ENCODE results near the gene LSM4. TPM values are rescaled to one million over a fixed set of nuclear protein-coding genes. Genes with fewer than 3 reads are reported as not detected.
A peak's percentile ranks its signal among the peaks of the same experiment; 100 is the strongest.
"Not testable (repeated sequence)": the region's sequence is repeated elsewhere in the genome, so short reads cannot be mapped to it uniquely, and the experiment has no call there.

The LSM4 gene
- total and polyA plus RNA-seq, 2 donors (not counting 1 experiment from before 2014, with no cell fraction given), result 50.9 to 124 TPM

DNA sequence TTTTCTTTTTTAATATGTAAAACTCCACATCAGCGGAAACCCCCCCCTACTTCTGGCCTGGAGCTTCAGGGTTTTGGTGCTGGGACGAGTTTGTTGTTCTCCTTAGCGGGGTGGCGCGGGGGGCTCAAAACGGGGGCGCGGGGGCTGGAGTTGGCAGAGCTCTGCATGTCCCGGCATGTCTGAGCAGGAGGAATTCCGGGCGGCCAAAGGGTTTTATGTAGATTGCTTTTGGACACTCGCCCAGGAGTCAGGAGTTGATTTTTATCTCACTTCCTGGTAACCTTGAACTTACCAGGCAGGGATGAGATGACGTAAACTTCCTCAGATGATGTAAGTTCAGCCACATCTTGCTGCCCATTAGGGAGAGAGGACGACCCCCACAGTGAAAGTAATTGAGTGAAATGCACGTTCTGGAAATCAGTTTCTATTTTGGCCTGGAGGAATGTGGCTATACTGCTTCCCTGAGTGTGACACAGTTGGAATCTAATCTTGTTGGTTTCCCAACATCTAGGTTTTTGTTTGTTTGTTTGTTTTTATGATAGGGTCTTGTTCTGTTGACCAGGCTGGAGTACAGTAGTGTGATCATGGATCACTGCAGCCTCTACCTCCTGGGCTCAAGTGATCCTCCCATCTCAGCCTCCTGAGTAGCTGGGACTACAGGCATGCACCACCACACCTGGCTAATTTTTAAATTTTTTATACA lies 42.1 kb upstream of the LSM4 start:
- no peak overlapping the region for H2AFZ ChIP-seq (ENCODE audit: low read length)

DNA sequence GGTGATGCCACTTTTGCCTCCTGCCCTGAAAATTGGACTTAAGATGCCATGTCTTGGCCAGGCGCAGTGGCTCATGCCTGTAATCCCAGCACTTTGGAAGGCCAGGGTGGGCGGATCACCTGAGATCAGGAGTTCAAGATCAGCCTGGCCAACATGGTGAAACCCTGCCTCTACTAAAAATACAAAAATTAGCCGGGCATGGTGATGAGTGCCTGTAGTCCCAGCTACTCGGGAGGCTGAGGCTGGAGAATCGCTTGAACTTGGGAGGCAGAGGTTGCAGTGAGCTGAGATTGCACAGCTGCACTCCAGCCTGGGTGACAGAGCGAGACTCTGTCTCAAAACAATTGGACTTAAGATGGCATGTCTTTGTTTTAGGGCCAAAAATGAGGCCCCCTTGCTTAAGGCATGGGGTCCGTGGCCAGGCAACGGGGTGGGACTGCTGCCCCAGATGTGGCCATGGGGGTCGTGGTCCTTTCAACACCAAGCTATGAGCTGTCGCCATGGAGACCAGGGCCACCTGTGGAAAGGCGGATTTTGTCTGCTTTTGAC lies 41.5 kb upstream of the LSM4 start:
- H4K20me1 ChIP-seq (ENCODE audit: control insufficient read depth, extremely low read depth, insufficient read depth, low read length); H3K27me3 ChIP-seq (ENCODE audit: control insufficient read depth, insufficient read depth, low read length); H3K9me3 ChIP-seq (ENCODE audit: control insufficient read depth, insufficient read depth, low read depth, low read length); H3K4me2 ChIP-seq (ENCODE audit: extremely low read depth, insufficient read depth, low read length); DNase-seq (ENCODE audit: low read depth in 2 of 2); H3K79me2 ChIP-seq (ENCODE audit: control insufficient read depth, insufficient read depth, low read length); H2AFZ ChIP-seq (ENCODE audit: low read length); H3K36me3 ChIP-seq (ENCODE audit: control insufficient read depth, insufficient read depth, low read length); H3K4me3 ChIP-seq (replicated peaks in 1 of 4; ENCODE audit: control extremely low read depth in 1 of 4, insufficient read depth in 1 of 4, low read depth in 3 of 4, low read length in 4 of 4): not testable (repeated sequence)
- Histone ChIP-seq H3K4me1 (ENCODE audit: control insufficient read depth, extremely low read depth, insufficient read depth, low read length) (peaks cover 12% of the 10 kb centered on the region), H3K9ac (ENCODE audit: insufficient read depth, low read length) (peak overlapping the region; percentile 72), H3K27ac (ENCODE audit: insufficient read depth, low read length) (peak overlapping the region; percentile 99)

More for the DNA sequence above, 42.1 kb upstream of the LSM4 start:
- H3K79me2 ChIP-seq (ENCODE audit: control insufficient read depth, insufficient read depth, low read length), result no peaks in the 10 kb centered on the region
- no peaks in the 10 kb centered on the region for H3K36me3 ChIP-seq (ENCODE audit: control insufficient read depth, insufficient read depth, low read length)
- TF ChIP-seq CTCF (conservative IDR thresholded peaks at IDR 0.05 in 1 of 2, IDR thresholded peaks at IDR 0.05 in 1 of 2; ENCODE audit: low read depth in 1 of 2, low read length in 2 of 2) (no peak), EZH2 (IDR thresholded peaks at IDR 0.05; ENCODE audit: low read length, missing control alignments) (no peak)
- no peaks in the 10 kb centered on the region for H3K9me3 ChIP-seq (ENCODE audit: control insufficient read depth, insufficient read depth, low read depth, low read length)
- peak; percentile 100 for DNase-seq (ENCODE audit: low read depth in 2 of 2)
- peak overlapping the region; percentile 72 for H3K9ac ChIP-seq (ENCODE audit: insufficient read depth, low read length)
- peak overlapping the region; percentile 21 for H3K4me2 ChIP-seq (ENCODE audit: extremely low read depth, insufficient read depth, low read length)
- H3K4me1 ChIP-seq (ENCODE audit: control insufficient read depth, extremely low read depth, insufficient read depth, low read length), result peaks cover 12% of the 10 kb centered on the region
- no peaks in the 10 kb centered on the region for H3K27me3 ChIP-seq (ENCODE audit: control insufficient read depth, insufficient read depth, low read length)
- no peaks in the 10 kb centered on the region for H4K20me1 ChIP-seq (ENCODE audit: control insufficient read depth, extremely low read depth, insufficient read depth, low read length)
- H3K27ac ChIP-seq (ENCODE audit: insufficient read depth, low read length), result peak overlapping the region; percentile 99
- H3K4me3 ChIP-seq (replicated peaks in 1 of 4; ENCODE audit: control extremely low read depth in 1 of 4, insufficient read depth in 1 of 4, low read depth in 3 of 4, low read length in 4 of 4), result no peak overlapping the region

DNA sequence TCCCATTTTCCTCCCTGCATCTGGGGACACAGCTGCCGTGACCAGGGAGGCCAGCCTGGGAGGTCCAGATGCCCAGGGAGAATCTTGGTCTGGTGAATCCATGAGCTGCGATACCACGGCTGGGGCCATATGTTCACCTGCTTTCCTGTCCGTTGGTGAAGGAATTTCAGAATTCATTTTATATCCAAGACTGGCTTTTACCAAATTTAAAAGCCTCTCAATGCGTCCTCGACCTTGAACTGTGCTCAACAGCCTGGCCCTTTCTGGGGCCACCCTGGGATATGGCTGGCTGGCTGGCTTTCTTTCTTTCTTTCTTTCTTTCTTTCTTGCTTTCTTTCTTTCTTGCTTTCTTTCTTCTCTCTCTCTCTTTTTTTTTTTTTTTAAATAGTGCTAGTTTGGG lies 40.9 kb upstream of the LSM4 start:
- no peak for DNase-seq (ENCODE audit: low read depth in 2 of 2)
- peak overlapping the region; percentile 99 for H3K27ac ChIP-seq (ENCODE audit: insufficient read depth, low read length)
- peaks cover 12% of the 10 kb centered on the region for H3K4me1 ChIP-seq (ENCODE audit: control insufficient read depth, extremely low read depth, insufficient read depth, low read length)
- H3K36me3 ChIP-seq (ENCODE audit: control insufficient read depth, insufficient read depth, low read length), result peaks cover 2% of the 10 kb centered on the region
- no peaks in the 10 kb centered on the region for H4K20me1 ChIP-seq (ENCODE audit: control insufficient read depth, extremely low read depth, insufficient read depth, low read length)
- no peak overlapping the region for H2AFZ ChIP-seq (ENCODE audit: low read length)
- TF ChIP-seq EZH2 (IDR thresholded peaks at IDR 0.05; ENCODE audit: low read length, missing control alignments), result no peak
- no peak for TF ChIP-seq CTCF (conservative IDR thresholded peaks at IDR 0.05 in 1 of 2, IDR thresholded peaks at IDR 0.05 in 1 of 2; ENCODE audit: low read depth in 1 of 2, low read length in 2 of 2)
- H3K4me3 ChIP-seq (replicated peaks in 1 of 4; ENCODE audit: control extremely low read depth in 1 of 4, insufficient read depth in 1 of 4, low read depth in 3 of 4, low read length in 4 of 4), result no peak overlapping the region
- no peaks in the 10 kb centered on the region for H3K9me3 ChIP-seq (ENCODE audit: control insufficient read depth, insufficient read depth, low read depth, low read length)
- H3K79me2 ChIP-seq (ENCODE audit: control insufficient read depth, insufficient read depth, low read length), result no peaks in the 10 kb centered on the region
- H3K4me2 ChIP-seq (ENCODE audit: extremely low read depth, insufficient read depth, low read length), result no peak overlapping the region
- H3K9ac ChIP-seq (ENCODE audit: insufficient read depth, low read length), result no peak overlapping the region
- no peaks in the 10 kb centered on the region for H3K27me3 ChIP-seq (ENCODE audit: control insufficient read depth, insufficient read depth, low read length)

All from fibroblast of lung (primary cell).